ENCODE data around the gene GSTA3. TPM values are rescaled to one million over a fixed set of nuclear protein-coding genes. Genes with fewer than 3 reads are reported as not detected.
"Not testable (repeated sequence)": the region's sequence is repeated elsewhere in the genome, so short reads cannot be mapped to it uniquely, and the experiment has no call there.

The GSTA3 gene
- total RNA-seq, 1 donor from 2014 or later: not detected

GRCh38 chr6:52876056-52876787 is 33.3 kb downstream of the GSTA3 start:
- H2AFZ ChIP-seq (replicated peaks): no peak overlapping the region
- H3K27ac Mint-ChIP-seq: no peak overlapping the region
- no peak overlapping the region for H3K4me3 Mint-ChIP-seq
- H3K9me3 ChIP-seq (ENCODE audit: low read depth): no peaks in the 10 kb centered on the region
- H3K27ac ChIP-seq: no peak overlapping the region
- H3K4me1 ChIP-seq: peaks cover 7% of the 10 kb centered on the region
- H3K27me3 Mint-ChIP-seq (ENCODE audit: insufficient read depth, low read depth): peaks cover 4% of the 10 kb centered on the region
- no peak for DNase-seq (ENCODE audit: low spot score)
- peaks cover 10% of the 10 kb centered on the region for H3K4me1 Mint-ChIP-seq
- H3K9ac ChIP-seq: no peak overlapping the region
- H3F3A ChIP-seq (ENCODE audit: low read depth): no peaks in the 10 kb centered on the region
- no peaks in the 10 kb centered on the region for H3K79me2 ChIP-seq (ENCODE audit: low read depth)
- H3K36me3 ChIP-seq: no peaks in the 10 kb centered on the region
- no peaks in the 10 kb centered on the region for H3K36me3 Mint-ChIP-seq
- no peak overlapping the region for H3K4me3 ChIP-seq
- no peaks in the 10 kb centered on the region for H3K9me3 Mint-ChIP-seq
- no peak for TF ChIP-seq EZH2 (IDR thresholded peaks at IDR 0.05)
- TF ChIP-seq EZH2phosphoT487 (IDR thresholded peaks at IDR 0.05): no peak
- TF ChIP-seq CTCF (IDR thresholded peaks at IDR 0.05): no peak
- no peak overlapping the region for H3K4me2 ChIP-seq
- H4K20me1 ChIP-seq (ENCODE audit: low read depth): no peaks in the 10 kb centered on the region
- H3K27me3 ChIP-seq: no peaks in the 10 kb centered on the region

GRCh38 chr6:52872031-52872430 is 37.5 kb downstream of the GSTA3 start:
- no peak overlapping the region for H3K27ac Mint-ChIP-seq
- no peak for TF ChIP-seq CTCF (IDR thresholded peaks at IDR 0.05)
- no peak for TF ChIP-seq EZH2phosphoT487 (IDR thresholded peaks at IDR 0.05)
- TF ChIP-seq EZH2 (IDR thresholded peaks at IDR 0.05): no peak
- no peak overlapping the region for H3K4me3 ChIP-seq
- no peaks in the 10 kb centered on the region for H3K9me3 Mint-ChIP-seq
- no peaks in the 10 kb centered on the region for H3K27me3 ChIP-seq
- no peak overlapping the region for H2AFZ ChIP-seq (replicated peaks)
- H3K36me3 Mint-ChIP-seq: no peaks in the 10 kb centered on the region
- no peak overlapping the region for H3K4me2 ChIP-seq
- H4K20me1 ChIP-seq (ENCODE audit: low read depth): no peaks in the 10 kb centered on the region
- peaks cover 14% of the 10 kb centered on the region for H3K4me1 ChIP-seq
- H3K4me1 Mint-ChIP-seq: peaks cover 14% of the 10 kb centered on the region
- H3K4me3 Mint-ChIP-seq: no peak overlapping the region
- H3K9me3 ChIP-seq (ENCODE audit: low read depth): no peaks in the 10 kb centered on the region
- H3K79me2 ChIP-seq (ENCODE audit: low read depth): no peaks in the 10 kb centered on the region
- H3K27me3 Mint-ChIP-seq (ENCODE audit: insufficient read depth, low read depth): no peaks in the 10 kb centered on the region
- H3F3A ChIP-seq (ENCODE audit: low read depth): no peaks in the 10 kb centered on the region
- no peaks in the 10 kb centered on the region for H3K36me3 ChIP-seq
- H3K9ac ChIP-seq: no peak overlapping the region
- no peak for DNase-seq (ENCODE audit: low spot score)
- H3K27ac ChIP-seq: no peak overlapping the region

GRCh38 chr6:52871621-52872020 is 37.9 kb downstream of the GSTA3 start:
- Mint-ChIP-seq H3K27ac (no peak overlapping the region), H3K27me3 (ENCODE audit: insufficient read depth, low read depth) (no peaks in the 10 kb centered on the region), H3K4me3 (no peak overlapping the region), H3K36me3 (no peaks in the 10 kb centered on the region), H3K4me1 (peaks cover 13% of the 10 kb centered on the region), H3K9me3 (no peaks in the 10 kb centered on the region)
- no peak for DNase-seq (ENCODE audit: low spot score)
- no peak for TF ChIP-seq CTCF (IDR thresholded peaks at IDR 0.05)
- TF ChIP-seq EZH2phosphoT487 (IDR thresholded peaks at IDR 0.05): no peak
- Histone ChIP-seq H3K36me3 (no peaks in the 10 kb centered on the region), H3K79me2 (ENCODE audit: low read depth) (no peaks in the 10 kb centered on the region), H3K4me3 (no peak overlapping the region), H3K9ac (no peak overlapping the region), H3K27ac (no peak overlapping the region), H3K4me1 (peaks cover 14% of the 10 kb centered on the region), H2AFZ (replicated peaks) (no peak overlapping the region), H3K9me3 (ENCODE audit: low read depth) (no peaks in the 10 kb centered on the region), H3F3A (ENCODE audit: low read depth) (no peaks in the 10 kb centered on the region), H4K20me1 (ENCODE audit: low read depth) (no peaks in the 10 kb centered on the region), H3K27me3 (no peaks in the 10 kb centered on the region), H3K4me2 (no peak overlapping the region)

- H3K36me3 ChIP-seq; H3K9me3 ChIP-seq (ENCODE audit: low read depth); H3F3A ChIP-seq (ENCODE audit: low read depth); H3K4me3 ChIP-seq; H3K9me3 Mint-ChIP-seq; H3K36me3 Mint-ChIP-seq; H4K20me1 ChIP-seq (ENCODE audit: low read depth); H3K79me2 ChIP-seq (ENCODE audit: low read depth); H3K27me3 Mint-ChIP-seq (ENCODE audit: insufficient read depth, low read depth); H3K27me3 ChIP-seq; H3K27ac Mint-ChIP-seq; H2AFZ ChIP-seq (replicated peaks); DNase-seq (ENCODE audit: low spot score); H3K9ac ChIP-seq; H3K27ac ChIP-seq; H3K4me2 ChIP-seq; H3K4me3 Mint-ChIP-seq: not testable (repeated sequence)
- H3K4me1 Mint-ChIP-seq: peaks cover 11% of the 10 kb centered on the region
- H3K4me1 ChIP-seq: peaks cover 14% of the 10 kb centered on the region
Measured at GRCh38 chr6:52870335-52871091, 39.0 kb downstream of the GSTA3 start.

GRCh38 chr6:52868899-52869298 is 40.6 kb downstream of the GSTA3 start:
- H3K27ac Mint-ChIP-seq; H3K36me3 ChIP-seq; H3K4me3 Mint-ChIP-seq; H3K9me3 ChIP-seq (ENCODE audit: low read depth); H3K27me3 ChIP-seq; H3K36me3 Mint-ChIP-seq; H3K79me2 ChIP-seq (ENCODE audit: low read depth); H3F3A ChIP-seq (ENCODE audit: low read depth); H3K4me3 ChIP-seq; H3K27me3 Mint-ChIP-seq (ENCODE audit: insufficient read depth, low read depth); H4K20me1 ChIP-seq (ENCODE audit: low read depth); H3K27ac ChIP-seq; H3K9me3 Mint-ChIP-seq; H3K9ac ChIP-seq: not testable (repeated sequence)
- Histone ChIP-seq H3K4me2 (peak overlapping the region; percentile 18), H3K4me1 (peaks cover 14% of the 10 kb centered on the region), H2AFZ (replicated peaks) (peak overlapping the region; percentile 100)
- H3K4me1 Mint-ChIP-seq: peaks cover 11% of the 10 kb centered on the region
- DNase-seq (ENCODE audit: low spot score): peak; percentile 28

Measured in neural progenitor cell (in vitro differentiated cells).